IPS-18c (cell line): Measurements from ENCODE around the gene BRAT1.

Source experiments
- H3K4me3 ChIP-seq: 2 replicates; pipeline ENCODE4 v1.7.0; 2013; ENCODE audit warnings: low read depth, mild to moderate bottlenecking, low read length, moderate library complexity; ENCODE audit not compliant: insufficient read depth
- H3K9me3 ChIP-seq: one replicate; pipeline ENCODE4 v1.6.1; 2013; ENCODE audit warnings: mild to moderate bottlenecking, low read length, moderate library complexity; ENCODE audit not compliant: control insufficient read depth, insufficient read depth

BRAT1 gene

DNA sequence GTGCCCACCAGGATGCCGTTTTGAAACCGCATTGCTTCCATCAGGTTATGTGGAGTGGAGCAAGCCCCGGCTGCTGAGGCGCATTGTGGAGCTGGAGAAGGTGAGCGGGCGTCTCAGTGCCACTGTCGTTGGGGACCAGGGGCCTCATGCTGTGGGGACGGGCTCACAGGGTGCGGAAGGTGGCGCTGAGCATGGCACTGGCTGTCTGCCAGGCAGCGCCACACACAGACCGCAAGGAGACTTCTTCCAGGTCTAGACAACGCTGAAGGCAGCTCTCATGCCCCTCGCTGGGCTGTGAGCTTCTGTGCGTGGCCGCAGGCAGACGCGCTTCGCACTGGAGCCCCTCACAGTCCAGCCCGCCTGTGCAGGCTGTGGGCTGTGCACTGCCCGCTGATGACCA is 32.5 kb upstream of the BRAT1 start:
- H3K4me3 ChIP-seq: no peak overlapping the region
- no peaks in the 10 kb centered on the region for H3K9me3 ChIP-seq

DNA sequence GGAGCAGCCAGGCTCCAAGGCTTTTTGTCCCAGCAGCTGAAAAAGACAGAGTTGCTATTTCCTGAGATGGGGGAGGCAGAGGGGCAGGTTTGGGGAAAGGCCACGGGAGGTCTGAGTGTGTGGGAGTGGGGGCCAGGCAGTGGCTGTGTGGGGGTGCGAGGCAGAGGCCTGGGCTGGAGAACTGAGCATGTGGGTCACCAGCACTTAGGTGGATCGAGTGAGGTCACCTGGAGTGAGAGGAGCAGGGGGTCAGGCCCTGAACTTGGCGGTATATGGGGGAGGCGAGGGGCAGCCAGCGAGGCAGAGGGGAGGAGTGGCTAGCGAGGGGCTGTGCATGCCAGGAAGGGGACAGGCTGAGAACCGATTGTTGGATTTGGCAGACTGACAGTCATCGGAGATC is 31.8 kb upstream of the BRAT1 start:
- no peaks in the 10 kb centered on the region for H3K9me3 ChIP-seq
- no peak overlapping the region for H3K4me3 ChIP-seq

- Histone ChIP-seq H3K9me3 (no peaks in the 10 kb centered on the region), H3K4me3 (no peak overlapping the region)
Observed at GRCh38 chr7:2586326-2587020, 31.1 kb upstream of the BRAT1 start.

DNA sequence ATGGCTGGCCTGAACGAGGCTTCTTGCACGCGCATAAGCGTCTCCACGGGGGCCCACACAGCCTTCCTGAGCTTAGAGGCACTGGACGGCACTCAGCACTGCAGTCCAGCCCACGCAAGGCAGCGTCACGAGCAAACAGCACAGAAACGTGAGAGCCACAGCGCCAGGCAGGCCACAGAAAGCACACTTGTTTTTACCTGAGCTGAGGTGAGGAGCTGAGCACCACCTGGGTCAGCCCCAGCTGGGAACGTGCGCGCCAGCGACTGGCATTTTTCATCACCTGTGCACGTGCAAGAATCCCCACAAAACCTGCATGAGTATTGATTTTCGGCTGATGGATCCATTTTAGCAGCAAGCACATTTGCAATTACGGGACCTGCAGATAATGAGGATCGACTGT is 30.1 kb upstream of the BRAT1 start:
- no peaks in the 10 kb centered on the region for H3K9me3 ChIP-seq
- H3K4me3 ChIP-seq: no peak overlapping the region

- Histone ChIP-seq H3K9me3 (no peaks in the 10 kb centered on the region), H3K4me3 (no peak overlapping the region)
Observed at GRCh38 chr7:2583798-2584580, 28.7 kb upstream of the BRAT1 start.

- H3K9me3 ChIP-seq: no peaks in the 10 kb centered on the region
- H3K4me3 ChIP-seq: no peak overlapping the region
Observed at GRCh38 chr7:2582006-2582735, 26.8 kb upstream of the BRAT1 start.

DNA sequence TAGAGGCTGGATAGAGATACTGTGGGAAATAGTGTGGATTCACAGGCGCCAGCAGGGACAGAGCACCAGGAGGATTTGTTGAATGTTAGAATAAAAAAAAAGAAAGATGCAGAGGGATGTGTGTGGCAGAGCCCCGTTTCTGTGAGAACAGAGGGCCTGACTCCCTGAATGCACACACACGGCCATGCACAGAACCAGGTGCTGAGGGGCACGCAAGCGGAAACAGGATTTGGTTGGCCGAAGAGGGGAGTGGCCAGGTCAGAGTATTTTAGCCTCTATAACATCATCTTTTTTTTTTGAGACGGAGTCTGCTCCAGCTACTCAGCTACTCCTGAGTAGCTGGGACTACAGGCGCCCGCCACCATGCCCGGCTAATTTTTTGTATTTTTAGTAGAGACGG is 25.3 kb upstream of the BRAT1 start:
- H3K4me3 ChIP-seq: no peak overlapping the region
- H3K9me3 ChIP-seq: no peaks in the 10 kb centered on the region

GRCh38 chr7:2577914-2578680 is 22.8 kb upstream of the BRAT1 start:
- Histone ChIP-seq H3K9me3 (no peaks in the 10 kb centered on the region), H3K4me3 (no peak overlapping the region)

DNA sequence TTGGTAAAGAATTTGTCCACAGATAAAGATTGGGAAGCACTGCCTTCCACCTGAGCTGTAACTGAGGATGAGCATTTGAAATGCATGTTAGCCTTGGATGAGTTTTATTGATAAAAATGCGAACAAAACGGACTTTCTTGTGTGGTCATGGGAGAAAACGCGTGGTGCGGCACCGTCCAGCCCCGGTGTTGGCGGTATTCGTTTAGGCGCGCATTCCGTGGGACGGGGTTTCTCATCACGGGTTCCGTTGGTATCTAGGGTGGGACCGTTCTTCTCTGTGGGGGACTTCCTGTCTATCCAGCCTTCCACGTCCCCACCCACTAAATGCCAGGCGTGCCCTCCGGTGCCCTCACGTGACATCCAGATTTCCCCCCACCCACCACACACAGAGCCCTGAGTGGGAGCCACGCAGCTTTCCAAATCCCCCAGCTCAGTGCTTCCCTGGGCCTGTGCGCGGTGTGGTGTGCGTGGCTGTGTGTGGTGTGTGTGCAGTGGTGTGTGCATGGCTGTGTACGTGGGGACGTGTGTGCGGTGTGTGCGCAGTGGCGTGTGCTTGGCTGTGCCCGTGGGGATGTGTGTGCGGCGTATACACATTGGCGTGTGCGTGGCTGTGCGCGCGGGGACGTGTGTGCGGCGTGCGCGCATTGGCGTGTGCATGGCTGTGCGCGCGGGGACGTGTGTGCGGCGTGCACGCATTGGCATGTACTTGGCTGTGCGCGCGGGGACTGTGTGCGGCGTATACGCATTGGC is 21.6 kb upstream of the BRAT1 start:
- Histone ChIP-seq H3K9me3 (no peaks in the 10 kb centered on the region), H3K4me3 (no peak overlapping the region)

- H3K4me3 ChIP-seq: no peak overlapping the region
- H3K9me3 ChIP-seq: no peaks in the 10 kb centered on the region
Observed at GRCh38 chr7:2575733-2576340, 20.5 kb upstream of the BRAT1 start.

DNA sequence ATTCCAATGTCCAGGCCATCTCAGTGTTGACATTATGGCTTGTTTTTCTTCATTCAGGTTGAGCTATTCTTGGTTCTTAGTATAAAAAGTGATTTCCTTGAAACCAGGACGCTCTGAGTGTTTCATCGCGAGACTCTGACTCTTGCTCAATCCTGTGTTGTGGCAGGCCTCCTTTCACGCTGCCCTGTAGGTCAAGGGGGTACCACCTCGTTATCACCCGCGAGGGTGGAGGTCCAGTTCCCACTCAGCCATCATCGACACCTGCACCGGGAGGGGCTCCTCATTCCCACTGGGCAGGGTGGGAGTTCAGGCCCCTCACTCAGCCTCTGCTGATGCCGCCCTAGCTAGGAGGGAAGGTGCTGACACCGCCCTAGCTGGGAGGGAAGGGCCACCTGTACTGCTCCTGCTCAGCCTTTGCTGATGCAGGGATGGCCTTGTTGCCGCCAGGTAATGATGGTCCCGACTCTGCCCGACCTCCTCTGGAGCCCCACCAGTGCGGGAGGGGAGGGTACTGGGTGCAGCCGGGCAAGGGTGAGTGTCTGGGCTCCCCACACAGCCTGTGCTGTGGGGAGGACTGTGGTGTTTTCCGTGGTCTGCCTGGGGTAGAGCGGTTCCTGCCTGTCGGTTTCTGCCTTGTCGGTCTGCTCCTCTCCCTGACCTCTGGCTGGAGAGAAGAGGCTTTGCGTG is 19.9 kb upstream of the BRAT1 start:
- H3K4me3 ChIP-seq: no peak overlapping the region
- no peaks in the 10 kb centered on the region for H3K9me3 ChIP-seq

GRCh38 chr7:2573761-2574160 is 18.4 kb upstream of the BRAT1 start:
- no peak overlapping the region for H3K4me3 ChIP-seq
- H3K9me3 ChIP-seq: no peaks in the 10 kb centered on the region

DNA sequence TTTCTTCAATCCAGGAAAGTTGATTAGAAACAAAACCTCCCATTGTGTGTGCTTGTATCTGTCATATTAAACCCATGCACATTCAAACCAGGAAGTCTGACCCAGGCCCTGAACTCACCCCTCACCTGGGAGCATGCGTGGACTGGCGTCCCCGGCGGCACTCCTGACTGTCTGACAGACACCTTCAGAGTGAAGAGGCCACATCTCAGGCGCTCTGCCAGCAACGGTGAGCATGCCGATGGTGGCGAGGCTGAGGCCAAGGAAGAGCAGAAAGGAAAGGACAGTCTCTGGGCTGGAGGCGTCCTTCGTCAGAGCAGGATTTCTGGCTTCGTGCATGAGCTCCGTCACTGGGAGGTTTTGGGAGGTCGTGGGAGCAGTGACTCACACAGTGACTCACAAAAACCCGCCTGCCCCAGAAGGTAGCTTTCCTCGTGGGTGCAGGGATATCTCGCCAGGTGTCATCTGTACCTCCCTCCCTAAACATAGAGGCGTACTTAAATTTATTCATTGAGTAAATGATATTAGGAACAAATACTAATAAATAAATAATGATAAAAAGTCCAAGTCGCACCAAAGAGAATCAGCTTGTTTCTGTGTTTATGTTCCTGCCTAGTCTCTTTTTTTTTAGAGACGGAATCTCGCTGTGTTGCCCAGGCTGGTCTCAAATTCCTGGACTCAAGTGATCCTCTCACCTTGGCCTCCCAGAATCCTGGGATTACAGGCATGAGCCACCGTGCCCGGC is 16.9 kb upstream of the BRAT1 start:
- H3K9me3 ChIP-seq: no peaks in the 10 kb centered on the region
- no peak overlapping the region for H3K4me3 ChIP-seq

DNA sequence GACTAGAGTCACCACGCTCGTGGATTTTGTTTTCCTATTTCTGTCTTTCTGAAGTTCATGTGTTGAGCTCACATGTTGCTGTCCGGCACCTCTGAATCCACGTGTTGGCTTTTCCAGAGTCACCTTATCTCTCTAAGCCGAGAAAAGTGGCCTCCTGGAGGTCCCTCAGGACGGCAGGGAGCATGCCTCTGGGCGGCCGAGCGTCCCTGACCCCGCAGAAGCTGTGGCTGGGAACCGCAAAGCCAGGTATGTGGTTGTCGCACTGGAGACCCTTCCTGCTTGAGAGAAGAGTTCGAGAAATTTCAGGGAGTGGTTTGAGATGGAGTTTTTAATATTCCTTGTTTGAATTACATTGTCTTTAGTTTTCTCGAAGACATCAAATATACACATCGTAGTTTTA is 16.1 kb upstream of the BRAT1 start:
- no peaks in the 10 kb centered on the region for H3K9me3 ChIP-seq
- no peak overlapping the region for H3K4me3 ChIP-seq

GRCh38 chr7:2570021-2570420 is 14.7 kb upstream of the BRAT1 start:
- Histone ChIP-seq H3K9me3 (no peaks in the 10 kb centered on the region), H3K4me3 (no peak overlapping the region)
